Liver (tissue), 9 donors: ENCODE measurements around the gene NLRP12. TPM values are rescaled to one million over a fixed set of nuclear protein-coding genes. Genes with fewer than 3 reads are reported as not detected.
"Not testable (repeated sequence)": the region's sequence is repeated elsewhere in the genome, so short reads cannot be mapped to it uniquely, and the experiment has no call there.

Source experiments
- DNase-seq: peaks from one replicate; pipeline ENCODE4 v3.0.0-alpha.2; 2017; ENCODE audit warnings: low spot score
- H3K27ac ChIP-seq, 2 donors: one replicate each; pipeline ENCODE4 v1.7.0; 2013; ENCODE audit warnings: inconsistent platforms in 2 of 2, low read length in 2 of 2, control low read depth in 1 of 2, low read depth in 1 of 2, mild to moderate bottlenecking in 1 of 2
- H3K27me3 ChIP-seq, 4 donors: one replicate each; pipeline versions ENCODE4 v1.6.1 to v1.7.0; 2013; ENCODE audit warnings: low read length in 3 of 4, inconsistent platforms in 1 of 4, mild to moderate bottlenecking in 1 of 4, moderate library complexity in 1 of 4; ENCODE audit not compliant: control insufficient read depth in 4 of 4, insufficient read depth in 4 of 4
- H3K36me3 ChIP-seq, 4 donors: one replicate each; pipeline versions ENCODE4 v1.6.1 to v1.7.0; 2013; ENCODE audit warnings: low read length in 3 of 4, mild to moderate bottlenecking in 3 of 4, low read depth in 1 of 4, moderate library complexity in 1 of 4; ENCODE audit not compliant: control insufficient read depth in 4 of 4, insufficient read depth in 3 of 4
- H3K4me1 ChIP-seq, 4 donors: one replicate each; pipeline versions ENCODE4 v1.6.1 to v1.7.0; 2013; ENCODE audit warnings: low read length in 3 of 4, mild to moderate bottlenecking in 3 of 4, moderate library complexity in 1 of 4; ENCODE audit not compliant: control insufficient read depth in 4 of 4, insufficient read depth in 4 of 4
- H3K4me3 ChIP-seq, 3 donors: one replicate each; pipeline versions ENCODE4 v1.6.1 to v1.7.0; 2013; ENCODE audit warnings: low read length in 3 of 3, control low read depth in 1 of 3, low read depth in 1 of 3, mild to moderate bottlenecking in 1 of 3
- H3K9ac ChIP-seq, 2 donors: one replicate each; pipeline ENCODE4 v1.7.0; 2013; ENCODE audit warnings: low read length in 2 of 2, mild to moderate bottlenecking in 2 of 2, moderate library complexity in 2 of 2, control low read depth in 1 of 2, low read depth in 1 of 2
- H3K9me3 ChIP-seq, 4 donors: one replicate each; pipeline versions ENCODE4 v1.6.1 to v1.7.0; 2013; ENCODE audit warnings: low read length in 3 of 4; ENCODE audit not compliant: control insufficient read depth in 4 of 4
- FOXA1 ChIP-seq: IDR thresholded peaks from 2 replicates; pipeline ENCODE4 v1.6.1; 2016; ENCODE audit warnings: antibody characterized with exemption
- RAD21 ChIP-seq, 2 donors: IDR thresholded peaks; 2 replicates each; pipeline ENCODE4 v1.6.1; 2016; ENCODE audit warnings: antibody characterized with exemption in 2 of 2, mild to moderate bottlenecking in 2 of 2
- RXRA ChIP-seq, 2 donors: IDR thresholded peaks; 2 replicates each; pipeline ENCODE4 v1.6.1; 2017 to 2018; ENCODE audit warnings: antibody characterized with exemption in 2 of 2, mild to moderate bottlenecking in 1 of 2
- YY1 ChIP-seq: IDR thresholded peaks from 2 replicates; pipeline ENCODE4 v1.6.1; 2016; ENCODE audit warnings: antibody characterized with exemption, mild to moderate bottlenecking
- WGBS: extraction: QIAGEN DNeasy Blood & Tissue Kit; methylation state at CpG from one replicate; pipeline ENCODE4 v1.1.7; 2013; 5-methylcytosine and 5-hydroxymethylcytosine counted together
- polyA plus RNA-seq, 2 donors: library from polyadenylated mRNA; stranded (reverse) in 1 of 2; unstranded in 1 of 2; fragments of 200-250 nt in 1 of 2; fragments of >200 nt in 1 of 2; fragmentation: Nextera tagmentation in 1 of 2; extraction: Ambion mirVana in 1 of 2; gene quantifications; one replicate each; pipeline versions ENCODE4 v1.2.1 to v1.2.3, GENCODE V29; 2013 to 2015
- total RNA-seq, 2 donors: library from RNA; depleted of rRNA; stranded (reverse); fragments of >200 nt; gene quantifications; one replicate each; pipeline ENCODE4 v1.2.3, GENCODE V29; 2014
- TF ChIP-seq, protein P1 (sequence below): IDR thresholded peaks from 2 replicates; pipeline ENCODE4 v1.6.1; 2016; ENCODE audit warnings: antibody characterized with exemption, mild to moderate bottlenecking
- TF ChIP-seq, protein P2 (sequence below): IDR thresholded peaks from 2 replicates; pipeline ENCODE4 v1.6.1; 2016; ENCODE audit warnings: antibody characterized with exemption
- donor health status: healthy.
- donor health status: healthy.
- donor health status: healthy.
- donor health status: healthy.
- donor health status: healthy.

NLRP12 gene
- total and polyA plus RNA-seq, 4 donors: 0.10 to 1.8 (median 0.58) TPM

DNA sequence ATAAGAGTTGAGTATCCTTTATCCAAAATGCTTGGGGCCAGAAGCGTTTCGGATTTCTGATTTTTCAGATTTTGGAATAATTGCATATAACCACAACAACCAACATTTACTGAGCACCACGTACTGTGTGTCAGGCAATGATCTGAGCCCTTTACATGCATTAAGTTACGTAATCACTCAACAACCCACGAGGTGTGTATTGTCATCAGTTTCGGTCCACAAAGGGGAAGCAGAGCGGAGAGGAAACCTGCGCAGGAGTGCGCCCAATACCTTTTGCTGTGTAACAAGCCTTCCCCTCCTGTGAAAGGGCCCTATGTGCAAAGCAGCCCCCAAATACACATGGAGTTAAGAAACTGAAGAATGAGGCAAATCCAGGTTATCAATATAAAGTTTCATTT is 20.7 kb upstream of the NLRP12 start (continued):
- TF ChIP-seq YY1 (no peak), FOXA1 (no peak), RXRA (IDR thresholded peaks at IDR 0.05) (no peak), RAD21 (IDR thresholded peaks at IDR 0.05) (no peak)
- TF ChIP-seq, protein P1, sequence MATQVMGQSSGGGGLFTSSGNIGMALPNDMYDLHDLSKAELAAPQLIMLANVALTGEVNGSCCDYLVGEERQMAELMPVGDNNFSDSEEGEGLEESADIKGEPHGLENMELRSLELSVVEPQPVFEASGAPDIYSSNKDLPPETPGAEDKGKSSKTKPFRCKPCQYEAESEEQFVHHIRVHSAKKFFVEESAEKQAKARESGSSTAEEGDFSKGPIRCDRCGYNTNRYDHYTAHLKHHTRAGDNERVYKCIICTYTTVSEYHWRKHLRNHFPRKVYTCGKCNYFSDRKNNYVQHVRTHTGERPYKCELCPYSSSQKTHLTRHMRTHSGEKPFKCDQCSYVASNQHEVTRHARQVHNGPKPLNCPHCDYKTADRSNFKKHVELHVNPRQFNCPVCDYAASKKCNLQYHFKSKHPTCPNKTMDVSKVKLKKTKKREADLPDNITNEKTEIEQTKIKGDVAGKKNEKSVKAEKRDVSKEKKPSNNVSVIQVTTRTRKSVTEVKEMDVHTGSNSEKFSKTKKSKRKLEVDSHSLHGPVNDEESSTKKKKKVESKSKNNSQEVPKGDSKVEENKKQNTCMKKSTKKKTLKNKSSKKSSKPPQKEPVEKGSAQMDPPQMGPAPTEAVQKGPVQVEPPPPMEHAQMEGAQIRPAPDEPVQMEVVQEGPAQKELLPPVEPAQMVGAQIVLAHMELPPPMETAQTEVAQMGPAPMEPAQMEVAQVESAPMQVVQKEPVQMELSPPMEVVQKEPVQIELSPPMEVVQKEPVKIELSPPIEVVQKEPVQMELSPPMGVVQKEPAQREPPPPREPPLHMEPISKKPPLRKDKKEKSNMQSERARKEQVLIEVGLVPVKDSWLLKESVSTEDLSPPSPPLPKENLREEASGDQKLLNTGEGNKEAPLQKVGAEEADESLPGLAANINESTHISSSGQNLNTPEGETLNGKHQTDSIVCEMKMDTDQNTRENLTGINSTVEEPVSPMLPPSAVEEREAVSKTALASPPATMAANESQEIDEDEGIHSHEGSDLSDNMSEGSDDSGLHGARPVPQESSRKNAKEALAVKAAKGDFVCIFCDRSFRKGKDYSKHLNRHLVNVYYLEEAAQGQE: no peak
- TF ChIP-seq, protein P2, sequence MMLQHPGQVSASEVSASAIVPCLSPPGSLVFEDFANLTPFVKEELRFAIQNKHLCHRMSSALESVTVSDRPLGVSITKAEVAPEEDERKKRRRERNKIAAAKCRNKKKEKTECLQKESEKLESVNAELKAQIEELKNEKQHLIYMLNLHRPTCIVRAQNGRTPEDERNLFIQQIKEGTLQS: no peak

DNA sequence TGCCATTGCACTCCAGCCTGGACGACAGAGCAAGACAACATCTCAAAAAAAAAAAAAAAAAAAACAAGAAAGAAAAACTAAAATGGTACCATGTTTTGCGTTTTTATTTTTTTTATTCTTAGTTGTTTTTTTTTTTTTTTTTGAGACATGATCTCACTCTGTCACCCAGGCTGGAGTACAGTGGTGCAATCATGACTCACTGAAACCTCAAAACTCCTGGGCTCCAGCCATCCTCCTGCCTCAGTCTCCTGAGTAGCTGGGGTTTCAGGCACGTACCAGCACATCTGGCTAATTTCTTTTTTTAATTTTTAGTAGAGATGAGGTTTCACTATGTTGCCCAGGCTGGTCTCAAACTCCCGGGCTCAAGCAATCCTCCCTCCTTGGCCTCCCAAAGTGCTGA is 16.8 kb upstream of the NLRP12 start:
- not testable (repeated sequence) for H3K27me3 ChIP-seq, H3K4me3 ChIP-seq, H3K9ac ChIP-seq, DNase-seq, H3K36me3 ChIP-seq, H3K27ac ChIP-seq, H3K9me3 ChIP-seq, H3K4me1 ChIP-seq
- WGBS: 72% methylated on average over 4 of the region's 4 CpGs

DNA sequence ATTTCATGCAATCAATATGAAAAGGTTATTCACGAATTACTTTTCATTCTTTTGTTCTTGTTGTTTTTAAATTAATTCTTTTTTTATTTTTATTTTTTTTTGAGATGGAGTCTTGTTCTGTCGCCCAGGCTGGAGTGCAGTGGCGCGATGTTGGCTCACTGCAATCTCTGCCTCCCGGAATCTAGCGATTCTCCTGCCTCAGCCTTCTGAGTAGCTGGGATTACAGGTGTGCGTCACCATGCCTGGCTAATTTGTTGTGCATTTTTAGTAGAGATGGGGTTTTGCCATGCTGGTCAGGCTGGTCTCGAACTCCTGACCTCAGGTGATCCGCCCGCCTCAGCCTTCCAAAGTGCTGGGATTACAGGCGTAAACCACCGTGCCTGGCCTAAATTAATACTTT is 16.1 kb upstream of the NLRP12 start:
- H3K4me1 ChIP-seq, H3K27me3 ChIP-seq, H3K9ac ChIP-seq, H3K4me3 ChIP-seq, H3K9me3 ChIP-seq, DNase-seq, H3K27ac ChIP-seq, H3K36me3 ChIP-seq: not testable (repeated sequence)
- WGBS: 90% methylated on average over 12 of the region's 12 CpGs

DNA sequence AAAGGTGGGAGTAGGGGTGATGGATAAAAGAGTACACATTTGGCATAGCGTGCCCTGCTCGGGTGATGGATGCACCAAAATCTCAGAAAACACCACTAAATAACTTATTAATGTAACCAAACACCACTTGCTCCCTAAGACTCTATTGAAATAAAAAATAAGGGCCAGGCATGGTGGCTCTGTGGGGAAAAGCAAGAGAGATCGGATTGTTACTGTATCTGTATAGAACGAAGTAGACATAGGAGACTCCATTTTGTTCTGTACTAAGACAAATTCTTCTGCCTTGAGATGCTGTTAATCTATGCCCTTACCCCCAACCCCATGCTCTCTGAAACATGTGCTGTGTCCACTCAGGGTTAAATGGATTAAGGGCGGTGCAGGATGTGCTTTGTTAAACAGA is 14.3 kb upstream of the NLRP12 start:
- not testable (repeated sequence) for H3K27ac ChIP-seq, H3K27me3 ChIP-seq, DNase-seq, H3K4me1 ChIP-seq, H3K4me3 ChIP-seq, H3K36me3 ChIP-seq, H3K9me3 ChIP-seq, H3K9ac ChIP-seq
- WGBS: 73% methylated on average over 5 of the region's 5 CpGs

DNA sequence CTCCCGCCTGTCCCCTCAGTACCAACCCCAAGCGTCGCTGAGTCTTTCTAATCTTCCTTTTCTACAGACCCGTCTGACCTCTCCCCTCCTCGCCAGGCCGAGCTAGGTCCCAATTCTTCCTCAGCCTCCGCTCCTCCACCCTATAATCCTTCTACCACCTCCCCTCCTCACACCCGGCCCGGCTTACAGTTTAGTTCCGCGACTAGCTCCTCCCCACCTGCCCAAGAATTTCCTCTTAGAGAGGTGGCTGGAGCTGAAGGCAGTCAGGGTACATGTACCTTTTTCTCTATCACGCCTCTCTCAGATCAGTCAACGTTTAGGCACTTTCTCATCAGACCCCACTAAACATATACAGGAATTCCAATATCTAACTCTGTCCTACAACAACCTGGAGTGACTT is 8.7 kb upstream of the NLRP12 start:
- not testable (repeated sequence) for H3K36me3 ChIP-seq, H3K27me3 ChIP-seq, H3K27ac ChIP-seq, H3K9ac ChIP-seq, H3K4me1 ChIP-seq, H3K9me3 ChIP-seq, H3K4me3 ChIP-seq, DNase-seq
- WGBS: 13% methylated on average over 10 of the region's 13 CpGs
